IMR-90 (cell line): ENCODE data around the gene MAEL. TPM values are rescaled to one million over a fixed set of nuclear protein-coding genes. Genes with fewer than 3 reads are reported as not detected.

ENCODE experiments used
- ATAC-seq: fragments of 200-7000 bp; cut with Tn5 transposase; 2 replicates; pipeline ENCODE4 v1.9.1; 2020; ENCODE audit warnings: low read depth, mild to moderate bottlenecking, moderate library complexity
- BruUV-seq: library from RNA; stranded (reverse); fragments of 400-500 nt; replicated peaks from 2 replicates; lab custom pipeline; 2021; lab: Mats Ljungman, UMichigan
- CTCF ChIA-PET: fragments of 300-600 bp; formaldehyde crosslinking; extraction: SDS; loops from one replicate; lab custom pipeline; 2021; ENCODE audit warnings: antibody characterized with exemption; lab: Yijun Ruan, JAX
- POLR2A ChIA-PET: fragments of 300-600 bp; sonication (Branson Sonifier 250); formaldehyde crosslinking; loops from one replicate; lab custom pipeline; 2022; ENCODE audit warnings: antibody characterized with exemption; ENCODE audit not compliant: unreplicated experiment; lab: Charles Lee
- DNase-seq: peaks from one replicate; pipeline ENCODE4 v3.0.0; 2013
- H2AFZ ChIP-seq: replicated peaks from 2 replicates; pipeline ENCODE3; 2013; ENCODE audit warnings: low read length, mild to moderate bottlenecking; ENCODE audit not compliant: poor library complexity
- H2AK5ac ChIP-seq: 2 replicates; pipeline ENCODE4 v1.6.1; 2013; ENCODE audit warnings: low read depth, low read length, inconsistent platforms
- H2AK9ac ChIP-seq: replicated peaks from 2 replicates; pipeline ENCODE3; 2013; ENCODE audit warnings: mild to moderate bottlenecking, low read depth, low read length, moderate library complexity; ENCODE audit not compliant: poor library complexity
- H2BK120ac ChIP-seq: 2 replicates; pipeline ENCODE4 v1.6.1; 2013; ENCODE audit warnings: low read depth, low read length, inconsistent platforms
- H2BK15ac ChIP-seq: 3 replicates; pipeline ENCODE4 v1.6.1; 2013; ENCODE audit warnings: low read depth, low read length, inconsistent platforms
- H2BK20ac ChIP-seq: 2 replicates; pipeline ENCODE4 v1.6.1; 2013; ENCODE audit warnings: low read depth, mild to moderate bottlenecking, inconsistent platforms, low read length, moderate library complexity
- H2BK5ac ChIP-seq: 2 replicates; pipeline ENCODE4 v1.6.1; 2013; ENCODE audit warnings: mild to moderate bottlenecking, low read depth, low read length, inconsistent platforms; ENCODE audit not compliant: poor library complexity, severe bottlenecking
- H3K14ac ChIP-seq: replicated peaks from 2 replicates; pipeline ENCODE4 v1.6.1; 2013; ENCODE audit warnings: low read depth, low read length, inconsistent platforms
- H3K18ac ChIP-seq: 2 replicates; pipeline ENCODE4 v1.6.1; 2013; ENCODE audit warnings: low read depth, low read length, control low read depth
- H3K23ac ChIP-seq: 2 replicates; pipeline ENCODE4 v1.6.1; 2013; ENCODE audit warnings: low read depth, low read length, inconsistent platforms
- H3K27ac ChIP-seq: 2 replicates; pipeline ENCODE4 v1.5.1; 2013; ENCODE audit warnings: mild to moderate bottlenecking, control low read depth, low read length; ENCODE audit not compliant: insufficient read depth
- H3K27me3 ChIP-seq: 2 replicates; pipeline ENCODE4 v1.6.1; 2013; ENCODE audit warnings: low read length; ENCODE audit not compliant: control insufficient read depth, insufficient read depth
- H3K36me3 ChIP-seq: 2 replicates; pipeline ENCODE4 v1.6.1; 2013; ENCODE audit warnings: low read length, mixed read lengths; ENCODE audit not compliant: control insufficient read depth, insufficient read depth
- H3K4ac ChIP-seq: 2 replicates; pipeline ENCODE4 v1.6.1; 2013; ENCODE audit warnings: low read depth, low read length, inconsistent platforms
- H3K4me1 ChIP-seq: 2 replicates; pipeline ENCODE4 v1.6.1; 2013; ENCODE audit warnings: low read length, mixed read lengths; ENCODE audit not compliant: control insufficient read depth, insufficient read depth
- H3K4me2 ChIP-seq: 2 replicates; pipeline ENCODE4 v1.6.1; 2013; ENCODE audit warnings: low read depth, mild to moderate bottlenecking, control low read depth, low read length, moderate library complexity
- H3K4me3 ChIP-seq: 2 replicates; pipeline ENCODE4 v1.5.1; 2013; ENCODE audit warnings: low read depth, mild to moderate bottlenecking, control low read depth, low read length, moderate library complexity; ENCODE audit not compliant: insufficient read depth
- H3K56ac ChIP-seq: 2 replicates; pipeline ENCODE4 v1.6.1; 2013; ENCODE audit warnings: low read length, inconsistent platforms; ENCODE audit not compliant: insufficient read depth; ENCODE audit errors: extremely low read depth
- H3K79me1 ChIP-seq, 2 experiments: 2 replicates each; pipeline ENCODE4 v1.6.1; 2013; ENCODE audit warnings: low read length in 2 of 2, inconsistent platforms in 1 of 2, low read depth in 1 of 2
- H3K9ac ChIP-seq: 2 replicates; pipeline ENCODE4 v1.6.1; 2013; ENCODE audit warnings: low read depth, low read length, control low read depth
- H3K9me1 ChIP-seq: 2 replicates; pipeline ENCODE4 v1.6.1; 2013; ENCODE audit warnings: low read length, inconsistent platforms; ENCODE audit not compliant: insufficient read depth
- H3K9me3 ChIP-seq: 2 replicates; pipeline ENCODE4 v1.6.1; 2013; ENCODE audit warnings: low read length; ENCODE audit not compliant: control insufficient read depth, insufficient read depth
- H4K20me1 ChIP-seq: 2 replicates; pipeline ENCODE4 v1.6.1; 2013; ENCODE audit warnings: low read length, inconsistent platforms; ENCODE audit not compliant: insufficient read depth
- H4K5ac ChIP-seq: 2 replicates; pipeline ENCODE4 v1.6.1; 2013; ENCODE audit warnings: mild to moderate bottlenecking, low read depth, low read length, control low read depth
- H4K8ac ChIP-seq, 2 experiments: 2 replicates each; pipeline ENCODE4 v1.6.1; 2013; ENCODE audit warnings: low read depth in 2 of 2, low read length in 2 of 2, control low read depth in 1 of 2, inconsistent platforms in 1 of 2
- H4K91ac ChIP-seq: 2 replicates; pipeline ENCODE4 v1.6.1; 2013; ENCODE audit warnings: low read depth, low read length, inconsistent platforms; ENCODE audit not compliant: insufficient read depth
- BHLHE40 ChIP-seq: fragments of 150-350 bp; IDR thresholded peaks from 2 replicates; pipeline ENCODE4 v1.6.1; 2016; ENCODE audit warnings: mild to moderate bottlenecking, low read depth, low read length
- CEBPB ChIP-seq: IDR thresholded peaks from 2 replicates; pipeline ENCODE4 v1.6.1; 2012; ENCODE audit warnings: low read depth, low read length, improper control_type of control experiment
- CHD1 ChIP-seq: IDR thresholded peaks from 2 replicates; pipeline ENCODE4 v1.6.1; 2012; ENCODE audit warnings: low read depth, low read length, improper control_type of control experiment
- FOS ChIP-seq: fragments of 150-350 bp; IDR thresholded peaks from 2 replicates; pipeline ENCODE4 v1.6.1; 2016; ENCODE audit warnings: low read depth, low read length
- MAFK ChIP-seq: IDR thresholded peaks from 2 replicates; pipeline ENCODE4 v1.6.1; 2012; ENCODE audit warnings: low read depth, low read length, improper control_type of control experiment
- MAZ ChIP-seq: IDR thresholded peaks from 2 replicates; pipeline ENCODE4 v1.6.1; 2012; ENCODE audit warnings: low read depth, mild to moderate bottlenecking, low read length, improper control_type of control experiment, moderate library complexity, borderline replicate concordance
- MXI1 ChIP-seq: IDR thresholded peaks from 2 replicates; pipeline ENCODE4 v1.6.1; 2012; ENCODE audit warnings: low read depth, mild to moderate bottlenecking, low read length, moderate library complexity, borderline replicate concordance
- NFE2L2 ChIP-seq: fragments of 150-350 bp; IDR thresholded peaks from 2 replicates; pipeline ENCODE4 v1.6.1; 2016; ENCODE audit warnings: low read depth, mild to moderate bottlenecking, low read length
- POLR2A ChIP-seq: IDR thresholded peaks from 2 replicates; pipeline ENCODE4 v1.6.1; 2012; ENCODE audit warnings: mild to moderate bottlenecking, low read depth, low read length
- RAD21 ChIP-seq: IDR thresholded peaks from 2 replicates; pipeline ENCODE4 v1.6.1; 2012; ENCODE audit warnings: low read length, improper control_type of control experiment
- RCOR1 ChIP-seq: IDR thresholded peaks from 2 replicates; pipeline ENCODE4 v1.6.1; 2012; ENCODE audit warnings: mild to moderate bottlenecking, low read length, improper control_type of control experiment; ENCODE audit not compliant: insufficient replicate concordance
- RFX5 ChIP-seq: IDR thresholded peaks from 2 replicates; pipeline ENCODE4 v1.8.0; 2012; ENCODE audit warnings: low read depth, mild to moderate bottlenecking, low read length, moderate library complexity
- SMC3 ChIP-seq: fragments of 150-350 bp; IDR thresholded peaks from 2 replicates; pipeline ENCODE4 v1.6.1; 2016; ENCODE audit warnings: low read depth, mild to moderate bottlenecking, antibody characterized with exemption, low read length, moderate library complexity
- WGBS, 2 experiments: methylation state at CpG; one replicate each; pipeline versions ENCODE4 v1.1.5 to v1.1.7; 2013; ENCODE audit warnings: missing lambda C conversion rate in 2 of 2; ENCODE audit not compliant: insufficient read length in 1 of 2; ENCODE audit errors: extremely low coverage in 2 of 2; 5-methylcytosine and 5-hydroxymethylcytosine counted together
- dilution Hi-C: fragments of 300-500 bp; cut with HindIII; formaldehyde crosslinking; loops from one replicate; pipeline ENCODE4 v1.14.3; 2018; ENCODE audit warnings: low sequenced_read_pairs; ENCODE audit not compliant: unreplicated experiment
- in situ Hi-C: fragments of 300-500 bp; cut with MboI; formaldehyde crosslinking; loops from 3 replicates; pipeline ENCODE4 v1.14.3; 2019; ENCODE audit warnings: low sequenced_read_pairs, inconsistent platforms, mixed read lengths
- intact Hi-C: fragments of 100-400 bp; cut with micrococcal nuclease; formaldehyde crosslinking; loops from 2 replicates; pipeline ENCODE4 v1.10.0; 2022
- polyA plus RNA-seq, 3 experiments: library from polyadenylated mRNA; depleted of rRNA; stranded (reverse); fragments of >200 nt; gene quantifications; 2 replicates each; pipeline ENCODE4 v1.2.3, GENCODE V29; 2012; ENCODE audit warnings: low replicate concordance in 1 of 3
- total RNA-seq: library from RNA; depleted of rRNA; stranded (reverse); fragments of >200 nt; gene quantifications from 2 replicates; pipeline ENCODE4 v1.2.3, GENCODE V29; 2012
- TF ChIP-seq, protein P1 (sequence below): conservative IDR thresholded peaks from 2 replicates; pipeline ENCODE4 v1.5.1; 2012; ENCODE audit warnings: mild to moderate bottlenecking, low read depth, low read length, improper control_type of control experiment
- TF ChIP-seq, protein P2 (sequence below): fragments of 150-350 bp; IDR thresholded peaks from 2 replicates; pipeline ENCODE4 v1.6.1; 2016; ENCODE audit warnings: low read depth, mild to moderate bottlenecking, low read length, moderate library complexity, borderline replicate concordance
- TF ChIP-seq, protein P3 (sequence below): fragments of 150-350 bp; IDR thresholded peaks from 2 replicates; pipeline ENCODE4 v1.6.1; 2017; ENCODE audit warnings: mild to moderate bottlenecking, antibody characterized with exemption, low read length, low read depth

MAEL gene
- total and polyA plus RNA-seq, 2 of the 4 experiments (the other 2 are of a cell fraction): not detected

DNA sequence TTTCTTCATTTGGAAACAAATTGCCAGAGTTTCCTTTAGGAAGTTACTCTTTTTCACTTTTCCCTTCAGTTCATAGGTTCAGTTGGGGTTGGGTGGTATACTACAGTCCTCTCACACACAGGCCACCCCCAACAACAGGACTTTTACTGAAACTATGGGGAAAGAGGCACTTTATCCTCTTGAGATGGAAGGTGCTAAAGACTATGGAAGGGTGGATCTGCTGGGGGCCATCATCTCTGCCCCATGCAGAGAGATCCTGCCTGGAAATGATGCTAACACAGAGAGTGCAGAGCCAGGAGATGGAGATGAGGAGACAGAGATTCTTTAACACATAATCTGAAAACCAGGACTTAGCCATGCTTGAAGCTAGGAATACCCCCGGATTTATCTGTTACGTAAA, 38.0 kb upstream of the MAEL start:
- CTCF ChIA-PET: no interaction called here

More for the DNA sequence above, 38.0 kb upstream of the MAEL start:
- no peaks in the 10 kb centered on the region for H3K9me1 ChIP-seq
- H3K4me3 ChIP-seq: no peak overlapping the region
- WGBS, 2 experiments: no CpG with 5 or more reads among the region's 2 CpGs
- no peaks in the 10 kb centered on the region for H4K20me1 ChIP-seq
- ATAC-seq: no peak
- H3K9me3 ChIP-seq: no peaks in the 10 kb centered on the region
- H2BK15ac ChIP-seq: no peak overlapping the region
- DNase-seq: no peak
- BruUV-seq: no TSS peak
- no peak overlapping the region for H3K4me2 ChIP-seq
- no peak overlapping the region for H3K4ac ChIP-seq
- H2BK20ac ChIP-seq: no peak overlapping the region
- no peak overlapping the region for H3K56ac ChIP-seq
- no peak overlapping the region for H4K8ac ChIP-seq
- POLR2A ChIA-PET: no interaction called here
- H3K23ac ChIP-seq: no peak overlapping the region
- H2AK5ac ChIP-seq: no peak overlapping the region
- H3K27ac ChIP-seq: no peak overlapping the region
- H3K18ac ChIP-seq: no peak overlapping the region
- H2BK120ac ChIP-seq: no peak overlapping the region
- no peak overlapping the region for H3K14ac ChIP-seq
- H3K9ac ChIP-seq: no peak overlapping the region
- intact Hi-C loops: no loop called here
- peaks cover 17% of the 10 kb centered on the region for H3K27me3 ChIP-seq
- H2AFZ ChIP-seq: no peak overlapping the region
- H4K91ac ChIP-seq: no peak overlapping the region
- no peaks in the 10 kb centered on the region for H3K4me1 ChIP-seq
- no peak overlapping the region for H4K5ac ChIP-seq
- dilution Hi-C loops: no loop called here
- H3K79me1 ChIP-seq: no peaks in the 10 kb centered on the region
- no peaks in the 10 kb centered on the region for H3K36me3 ChIP-seq
- in situ Hi-C loops: no loop called here
- H2BK5ac ChIP-seq: no peak overlapping the region
- no peak overlapping the region for H2AK9ac ChIP-seq
- TF ChIP-seq RAD21: no peak
- TF ChIP-seq MAFK: no peak
- TF ChIP-seq, protein P1, sequence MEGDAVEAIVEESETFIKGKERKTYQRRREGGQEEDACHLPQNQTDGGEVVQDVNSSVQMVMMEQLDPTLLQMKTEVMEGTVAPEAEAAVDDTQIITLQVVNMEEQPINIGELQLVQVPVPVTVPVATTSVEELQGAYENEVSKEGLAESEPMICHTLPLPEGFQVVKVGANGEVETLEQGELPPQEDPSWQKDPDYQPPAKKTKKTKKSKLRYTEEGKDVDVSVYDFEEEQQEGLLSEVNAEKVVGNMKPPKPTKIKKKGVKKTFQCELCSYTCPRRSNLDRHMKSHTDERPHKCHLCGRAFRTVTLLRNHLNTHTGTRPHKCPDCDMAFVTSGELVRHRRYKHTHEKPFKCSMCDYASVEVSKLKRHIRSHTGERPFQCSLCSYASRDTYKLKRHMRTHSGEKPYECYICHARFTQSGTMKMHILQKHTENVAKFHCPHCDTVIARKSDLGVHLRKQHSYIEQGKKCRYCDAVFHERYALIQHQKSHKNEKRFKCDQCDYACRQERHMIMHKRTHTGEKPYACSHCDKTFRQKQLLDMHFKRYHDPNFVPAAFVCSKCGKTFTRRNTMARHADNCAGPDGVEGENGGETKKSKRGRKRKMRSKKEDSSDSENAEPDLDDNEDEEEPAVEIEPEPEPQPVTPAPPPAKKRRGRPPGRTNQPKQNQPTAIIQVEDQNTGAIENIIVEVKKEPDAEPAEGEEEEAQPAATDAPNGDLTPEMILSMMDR: no peak
- TF ChIP-seq SMC3: no peak
- TF ChIP-seq BHLHE40: no peak
- no peak for TF ChIP-seq MAZ
- no peak for TF ChIP-seq CEBPB
- no peak for TF ChIP-seq RFX5
- TF ChIP-seq, protein P2, sequence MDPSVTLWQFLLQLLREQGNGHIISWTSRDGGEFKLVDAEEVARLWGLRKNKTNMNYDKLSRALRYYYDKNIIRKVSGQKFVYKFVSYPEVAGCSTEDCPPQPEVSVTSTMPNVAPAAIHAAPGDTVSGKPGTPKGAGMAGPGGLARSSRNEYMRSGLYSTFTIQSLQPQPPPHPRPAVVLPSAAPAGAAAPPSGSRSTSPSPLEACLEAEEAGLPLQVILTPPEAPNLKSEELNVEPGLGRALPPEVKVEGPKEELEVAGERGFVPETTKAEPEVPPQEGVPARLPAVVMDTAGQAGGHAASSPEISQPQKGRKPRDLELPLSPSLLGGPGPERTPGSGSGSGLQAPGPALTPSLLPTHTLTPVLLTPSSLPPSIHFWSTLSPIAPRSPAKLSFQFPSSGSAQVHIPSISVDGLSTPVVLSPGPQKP: no peak
- no peak for TF ChIP-seq CHD1
- TF ChIP-seq FOS: no peak
- no peak for TF ChIP-seq MXI1
- no peak for TF ChIP-seq RCOR1
- no peak for TF ChIP-seq NFE2L2
- no peak for TF ChIP-seq POLR2A
- TF ChIP-seq, protein P3, sequence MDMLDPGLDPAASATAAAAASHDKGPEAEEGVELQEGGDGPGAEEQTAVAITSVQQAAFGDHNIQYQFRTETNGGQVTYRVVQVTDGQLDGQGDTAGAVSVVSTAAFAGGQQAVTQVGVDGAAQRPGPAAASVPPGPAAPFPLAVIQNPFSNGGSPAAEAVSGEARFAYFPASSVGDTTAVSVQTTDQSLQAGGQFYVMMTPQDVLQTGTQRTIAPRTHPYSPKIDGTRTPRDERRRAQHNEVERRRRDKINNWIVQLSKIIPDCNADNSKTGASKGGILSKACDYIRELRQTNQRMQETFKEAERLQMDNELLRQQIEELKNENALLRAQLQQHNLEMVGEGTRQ: no peak
